ENCODE data around the gene NINJ2.

The NINJ2 gene

GRCh38 chr12:524167-524951 is 138.9 kb downstream of the NINJ2 start:
- H3K4me3 ChIP-seq (ENCODE audit: low read depth, low read length), result no peak overlapping the region
- no peak for TF ChIP-seq CTCF (IDR thresholded peaks at IDR 0.05; ENCODE audit: insufficient read depth, low read depth, low read length, missing control alignments)
- no peak for DNase-seq (ENCODE audit: low read depth)

- TF ChIP-seq CTCF (IDR thresholded peaks at IDR 0.05; ENCODE audit: insufficient read depth, low read depth, low read length, missing control alignments), result no peak
- no peak for DNase-seq (ENCODE audit: low read depth)
- H3K4me3 ChIP-seq (ENCODE audit: low read depth, low read length), result no peak overlapping the region
Observed at GRCh38 chr12:522692-523378, 140.4 kb downstream of the NINJ2 start.

GRCh38 chr12:520119-520518 is 143.1 kb downstream of the NINJ2 start:
- no peak for DNase-seq (ENCODE audit: low read depth)
- no peak overlapping the region for H3K4me3 ChIP-seq (ENCODE audit: low read depth, low read length)
- no peak for TF ChIP-seq CTCF (IDR thresholded peaks at IDR 0.05; ENCODE audit: insufficient read depth, low read depth, low read length, missing control alignments)

GRCh38 chr12:517538-517937 is 145.7 kb downstream of the NINJ2 start:
- DNase-seq (ENCODE audit: low read depth), result no peak
- no peak overlapping the region for H3K4me3 ChIP-seq (ENCODE audit: low read depth, low read length)
- no peak for TF ChIP-seq CTCF (IDR thresholded peaks at IDR 0.05; ENCODE audit: insufficient read depth, low read depth, low read length, missing control alignments)
